ENCODE results near the gene SLC6A13. TPM values are rescaled to one million over a fixed set of nuclear protein-coding genes. Genes with fewer than 3 reads are reported as not detected.

The SLC6A13 gene
- total and polyA plus RNA-seq, 2 donors (not counting 3 experiments of a cell fraction or from before 2014, with no cell fraction given), result 0.14 TPM; not detected in 1

GRCh38 chr12:179885-180284, 82.8 kb downstream of the SLC6A13 start:
- dilution Hi-C loops (cut with MboI; ENCODE audit: extremely low pct_ligation_motif_present, low sequenced_read_pairs), result no loop called here
- POLR2A ChIA-PET, result no interaction called here
- BruUV-seq (replicated peaks), result no TSS peak

More at GRCh38 chr12:179885-180284, 82.8 kb downstream of the SLC6A13 start:
- FAIRE-seq (no peak), DNase-seq (ENCODE audit: low read depth, low spot score) (no peak)
- no peaks in the 10 kb centered on the region for H3K9me1 ChIP-seq (replicated peaks; ENCODE audit: control insufficient read depth, extremely low read depth, insufficient read depth, low read length)
- no peaks in the 10 kb centered on the region for H4K20me1 ChIP-seq (replicated peaks; ENCODE audit: control insufficient read depth, extremely low read depth, insufficient read depth, low read length)
- no peaks in the 10 kb centered on the region for H3K27me3 ChIP-seq (ENCODE audit: control insufficient read depth in 2 of 2, insufficient read depth in 2 of 2, low read length in 2 of 2)
- CTCF ChIA-PET, result interaction anchor here (1.7 kb wide), 1 partner anchor 9 kb away, joined by 7 read pairs; no protein-coding TSS in a partner anchor
- intact Hi-C loops (cut with micrococcal nuclease), result no loop called here
- no peaks in the 10 kb centered on the region for H3K9me3 ChIP-seq (replicated peaks; ENCODE audit: control insufficient read depth, insufficient read depth, low read length)
- H3K9ac ChIP-seq (replicated peaks; ENCODE audit: extremely low read depth, insufficient read depth, low read length), result no peak overlapping the region
- H3K36me3 ChIP-seq (ENCODE audit: control insufficient read depth in 2 of 2, extremely low read depth in 1 of 2, insufficient read depth in 2 of 2, low read length in 2 of 2), result no peaks in the 10 kb centered on the region
- no peak overlapping the region for H3K4me3 ChIP-seq (replicated peaks in 1 of 3; ENCODE audit: insufficient read depth in 1 of 3, low read depth in 1 of 3, low read length in 3 of 3)
- no peaks in the 10 kb centered on the region for H3K4me1 ChIP-seq (ENCODE audit: control insufficient read depth, extremely low read depth, insufficient read depth, low read length)
- no peak overlapping the region for H2AFZ ChIP-seq (ENCODE audit: low read depth, low read length)
- no peak overlapping the region for H3K27ac ChIP-seq (ENCODE audit: insufficient read depth, low read depth, low read length)
- no peak overlapping the region for H3K4me2 ChIP-seq (ENCODE audit: insufficient read depth, low read length)
- TF ChIP-seq POLR2A (IDR thresholded peaks at IDR 0.05; ENCODE audit: low read depth, low read length), result no peak
- TF ChIP-seq MYC (IDR thresholded peaks at IDR 0.05; ENCODE audit: low read depth, low read length), result no peak
- TF ChIP-seq, protein P1, sequence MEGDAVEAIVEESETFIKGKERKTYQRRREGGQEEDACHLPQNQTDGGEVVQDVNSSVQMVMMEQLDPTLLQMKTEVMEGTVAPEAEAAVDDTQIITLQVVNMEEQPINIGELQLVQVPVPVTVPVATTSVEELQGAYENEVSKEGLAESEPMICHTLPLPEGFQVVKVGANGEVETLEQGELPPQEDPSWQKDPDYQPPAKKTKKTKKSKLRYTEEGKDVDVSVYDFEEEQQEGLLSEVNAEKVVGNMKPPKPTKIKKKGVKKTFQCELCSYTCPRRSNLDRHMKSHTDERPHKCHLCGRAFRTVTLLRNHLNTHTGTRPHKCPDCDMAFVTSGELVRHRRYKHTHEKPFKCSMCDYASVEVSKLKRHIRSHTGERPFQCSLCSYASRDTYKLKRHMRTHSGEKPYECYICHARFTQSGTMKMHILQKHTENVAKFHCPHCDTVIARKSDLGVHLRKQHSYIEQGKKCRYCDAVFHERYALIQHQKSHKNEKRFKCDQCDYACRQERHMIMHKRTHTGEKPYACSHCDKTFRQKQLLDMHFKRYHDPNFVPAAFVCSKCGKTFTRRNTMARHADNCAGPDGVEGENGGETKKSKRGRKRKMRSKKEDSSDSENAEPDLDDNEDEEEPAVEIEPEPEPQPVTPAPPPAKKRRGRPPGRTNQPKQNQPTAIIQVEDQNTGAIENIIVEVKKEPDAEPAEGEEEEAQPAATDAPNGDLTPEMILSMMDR (IDR thresholded peaks at IDR 0.05; ENCODE audit: extremely low read depth in 1 of 2, insufficient read depth in 1 of 2, low read depth in 1 of 2, low read length in 2 of 2), result no peak
- TF ChIP-seq FOS (IDR thresholded peaks at IDR 0.05; ENCODE audit: borderline replicate concordance, insufficient read depth, low read length), result no peak
- no peak for TF ChIP-seq EZH2 (IDR thresholded peaks at IDR 0.05; ENCODE audit: borderline replicate concordance, low read depth, low read length, severe bottlenecking)
- no peak for TF ChIP-seq POLR2AphosphoS5 (IDR thresholded peaks at IDR 0.05; ENCODE audit: insufficient read depth, low read depth, low read length)
- TF ChIP-seq JUN (IDR thresholded peaks at IDR 0.05; ENCODE audit: borderline replicate concordance, insufficient read depth, insufficient read length, low read depth), result no peak
- no peak for TF ChIP-seq GATA2 (IDR thresholded peaks at IDR 0.05; ENCODE audit: insufficient read depth, insufficient read length, low read depth, low read length)
- TF ChIP-seq MAX (IDR thresholded peaks at IDR 0.05; ENCODE audit: insufficient read depth, insufficient read length), result no peak
- H3K79me2 ChIP-seq (ENCODE audit: control insufficient read depth, insufficient read depth, low read length), result no peaks in the 10 kb centered on the region

All from endothelial cell of umbilical vein (primary cell).